Esophagus squamous epithelium (tissue), 5 donors: ENCODE measurements around the gene SNX21. TPM values are rescaled to one million over a fixed set of nuclear protein-coding genes. Genes with fewer than 3 reads are reported as not detected.
A peak's percentile ranks its signal among the peaks of the same experiment; 100 is the strongest.

Experiments used
- DNase-seq: peaks from one replicate; lab custom pipeline; 2025; lab: John Stamatoyannopoulos, UW
- H3K27ac ChIP-seq, 4 donors: fragments of 200-600 bp; sonication (generic); one replicate each; pipeline ENCODE4 v1.5.1; 2016 to 2019; ENCODE audit warnings: mild to moderate bottlenecking in 1 of 4
- H3K27me3 ChIP-seq, 4 donors: fragments of 200-600 bp; sonication (generic); 1 replicate in 3 of 4; 2 replicates in 1 of 4; pipeline versions ENCODE4 v1.5.1 to v1.6.0; 2017 to 2021; ENCODE audit warnings: antibody characterized with exemption in 1 of 4
- H3K36me3 ChIP-seq, 3 donors: fragments of 200-600 bp; sonication (generic); one replicate each; pipeline ENCODE4 v1.5.1; 2016 to 2019
- H3K4me1 ChIP-seq, 3 donors: fragments of 200-600 bp; sonication (generic); one replicate each; pipeline ENCODE4 v1.5.1; 2017 to 2019
- H3K4me3 ChIP-seq, 4 donors: fragments of 200-600 bp; sonication (generic); 1 replicate in 3 of 4; 2 replicates in 1 of 4; pipeline ENCODE4 v1.5.1; 2016 to 2019; ENCODE audit warnings: mild to moderate bottlenecking in 2 of 4, moderate library complexity in 1 of 4
- H3K9me3 ChIP-seq, 3 donors: fragments of 200-600 bp; sonication (generic); one replicate each; pipeline ENCODE4 v1.5.1; 2016 to 2019
- CTCF ChIP-seq, 6 experiments: fragments of 450-650 bp in 4 of 6; fragments of 200-600 bp in 2 of 6; sonication (generic) in 2 of 6; IDR thresholded peaks; one replicate each; pipeline ENCODE4 v1.5.1; 2016 to 2019; ENCODE audit warnings: antibody characterized with exemption in 6 of 6, mild to moderate bottlenecking in 4 of 6, moderate library complexity in 4 of 6
- POLR2A ChIP-seq, 4 donors: fragments of 450-650 bp; IDR thresholded peaks; one replicate each; pipeline ENCODE4 v1.6.1; 2017; ENCODE audit warnings: antibody characterized with exemption in 4 of 4, mild to moderate bottlenecking in 4 of 4, moderate library complexity in 3 of 4
- WGBS, 2 donors: methylation state at CpG; one replicate each; pipeline ENCODE4 v1.1.5; 2018; 5-methylcytosine and 5-hydroxymethylcytosine counted together
- intact Hi-C: fragments of 100-400 bp; cut with DNase I; formaldehyde crosslinking; loops from one replicate; pipeline ENCODE4 v1.15.0; 2022
- total RNA-seq, 4 donors: library from RNA; depleted of rRNA; stranded (reverse); fragments of >200 nt; gene quantifications; one replicate each; pipeline ENCODE4 v1.1.0, GENCODE V29; 2016
- donor health status: DM: yes; HTN: yes; CAD: no.

Gene SNX21
- total RNA-seq, 4 donors from 2014 or later, result 21.2 to 43.2 (median 37.4) TPM

DNA sequence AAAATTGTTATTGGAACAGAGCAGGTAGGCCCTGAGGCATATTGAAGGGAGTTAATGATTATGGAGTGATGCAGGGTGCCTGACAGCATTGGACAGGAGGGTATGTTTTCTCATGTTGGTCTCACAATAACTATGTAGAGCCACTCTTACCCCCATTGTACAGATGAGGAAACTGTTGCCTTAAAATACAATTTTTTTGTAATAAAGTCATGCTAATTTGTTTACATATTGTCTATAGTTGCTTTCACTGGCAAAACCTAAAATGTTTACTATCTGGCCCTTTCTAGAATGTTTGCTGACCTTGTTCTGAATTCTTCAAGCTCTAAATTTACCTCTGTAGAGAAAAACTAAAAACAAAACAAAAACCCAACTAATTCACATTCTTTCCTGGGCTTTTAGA lies 17.9 kb downstream of the SNX21 start:
- peaks cover 0 to 88% (median 0%) of the 10 kb centered on the region in 3 donors for H3K36me3 ChIP-seq
- no peak overlapping the region for H3K27ac ChIP-seq
- intact Hi-C loops, result no loop called here
- TF ChIP-seq POLR2A (IDR thresholded peaks at IDR 0.05) (no peak), CTCF (IDR thresholded peaks at IDR 0.05) (no peak)
- H3K4me1 ChIP-seq, result peaks cover 13 to 25% (median 20%) of the 10 kb centered on the region in 3 donors
- no peaks in the 10 kb centered on the region for H3K27me3 ChIP-seq
- no peaks in the 10 kb centered on the region for H3K9me3 ChIP-seq
- DNase-seq, result no peak
- no peak overlapping the region for H3K4me3 ChIP-seq

DNA sequence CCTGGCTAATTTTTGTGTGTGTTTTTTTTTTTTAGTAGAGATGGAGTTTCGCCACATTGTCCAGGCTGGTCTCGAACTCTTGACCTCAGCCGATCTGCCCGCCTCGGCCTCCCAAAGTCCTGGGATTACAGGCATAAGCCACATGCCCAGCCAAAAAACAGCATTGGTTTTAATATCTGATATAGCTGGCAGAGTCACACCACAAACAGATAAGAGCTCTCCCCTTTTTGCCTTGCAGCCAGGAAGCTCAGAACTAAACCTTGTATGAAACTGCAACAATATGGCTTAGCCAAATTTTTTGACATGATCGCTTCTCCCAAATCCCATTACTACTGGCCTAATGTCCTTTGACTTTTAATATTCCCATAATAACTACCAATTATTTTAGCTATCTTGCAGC lies 18.7 kb downstream of the SNX21 start:
- peaks cover 13 to 30% (median 21%) of the 10 kb centered on the region in 3 donors for H3K4me1 ChIP-seq

DNA sequence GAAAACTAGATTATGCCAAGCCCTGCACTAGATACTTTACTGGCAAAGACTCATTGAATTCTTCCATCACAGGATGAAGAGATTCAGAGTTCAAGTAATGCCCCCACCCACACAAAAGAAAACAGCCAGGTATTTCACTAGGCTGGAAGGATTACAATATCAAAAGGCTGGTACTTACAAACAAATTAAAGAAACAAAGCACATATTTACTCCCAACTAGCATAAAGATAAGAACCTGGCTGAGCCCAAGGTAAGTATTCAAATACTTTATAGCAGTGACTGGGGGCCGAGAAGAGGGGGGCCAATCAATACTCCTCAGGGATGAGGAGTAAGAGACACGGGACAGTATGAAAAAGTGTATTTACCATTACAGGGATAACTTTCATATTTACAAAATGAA lies 19.9 kb downstream of the SNX21 start:
- H3K27ac ChIP-seq, result no peak overlapping the region
- DNase-seq, result no peak
- intact Hi-C loops, result no loop called here
- H3K4me1 ChIP-seq, result peaks cover 23 to 41% (median 28%) of the 10 kb centered on the region in 3 donors
- no peaks in the 10 kb centered on the region for H3K9me3 ChIP-seq
- no peak for TF ChIP-seq CTCF (IDR thresholded peaks at IDR 0.05)
- no peak for TF ChIP-seq POLR2A (IDR thresholded peaks at IDR 0.05)
- H3K4me3 ChIP-seq, result no peak overlapping the region
- 81 to 86% methylated on average over 2 of the region's 2 CpGs for WGBS, 2 donors
- H3K36me3 ChIP-seq, result peaks cover 0 to 68% (median 0%) of the 10 kb centered on the region in 3 donors
- no peaks in the 10 kb centered on the region for H3K27me3 ChIP-seq

More for the DNA sequence above, 18.7 kb downstream of the SNX21 start:
- no peak overlapping the region for H3K27ac ChIP-seq
- TF ChIP-seq POLR2A (IDR thresholded peaks at IDR 0.05), result no peak
- no peak for TF ChIP-seq CTCF (IDR thresholded peaks at IDR 0.05)
- H3K27me3 ChIP-seq, result no peaks in the 10 kb centered on the region
- WGBS, 2 donors, result 88 to 96% methylated on average over 5 to 6 of the region's 6 CpGs
- intact Hi-C loops, result no loop called here
- H3K9me3 ChIP-seq, result no peaks in the 10 kb centered on the region
- no peak overlapping the region for H3K4me3 ChIP-seq
- DNase-seq, result no peak
- peaks cover 0 to 80% (median 0%) of the 10 kb centered on the region in 3 donors for H3K36me3 ChIP-seq

DNA sequence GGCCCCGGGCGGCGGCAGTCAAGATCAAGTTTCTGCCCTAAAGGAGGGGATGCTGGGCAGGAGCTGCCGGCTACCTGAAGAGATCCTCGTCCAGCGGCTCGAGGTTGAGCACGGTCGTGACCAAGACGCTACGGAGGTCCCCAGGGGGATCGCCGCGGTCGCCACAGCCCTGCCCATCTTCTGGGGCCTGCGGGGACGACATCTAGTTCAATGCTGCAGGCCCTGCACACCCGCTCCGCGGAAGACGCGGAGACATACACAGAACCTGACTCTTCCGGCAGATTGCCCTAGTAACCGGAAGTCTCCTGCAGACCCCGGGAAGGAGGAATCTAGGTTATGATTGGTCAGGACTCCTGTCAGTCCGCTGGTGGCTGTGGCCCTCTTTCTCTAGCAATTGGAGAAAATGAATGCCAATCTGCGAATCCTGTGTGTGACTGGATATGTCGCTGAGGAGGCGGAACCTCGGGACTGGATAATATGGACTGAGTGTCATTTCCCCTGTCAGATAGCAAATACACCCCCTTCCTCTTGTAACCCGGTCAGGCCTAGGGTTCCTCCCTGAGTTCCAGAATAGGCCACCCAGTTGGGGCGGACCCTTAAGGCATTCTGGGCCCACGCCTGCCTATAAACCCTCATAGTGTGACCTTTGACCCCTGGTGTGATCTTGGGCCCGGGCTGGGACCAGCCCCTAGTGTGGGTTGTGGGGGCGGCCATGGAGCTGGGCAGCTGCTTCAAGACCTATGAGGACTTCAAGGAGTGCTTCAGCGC lies 23.7 kb downstream of the SNX21 start, which contains the start of the genes ACOT8 and ZSWIM3:
Gene ACOT8 (minus strand): TSS at position 279 of the 768 bp plus-strand sequence. CDS start 77 bp downstream, at position 202.
Gene ZSWIM3 (plus strand): TSS at position 501 of the 768 bp plus-strand sequence. CDS start 212 bp downstream, at position 713.
- H3K4me1 ChIP-seq, result peaks cover 26 to 46% (median 28%) of the 10 kb centered on the region in 3 donors
- no peaks in the 10 kb centered on the region for H3K9me3 ChIP-seq
- intact Hi-C loops, result no loop called here
- H3K4me3 ChIP-seq, result peak within 1 kb of the TSS; percentile 91 to 95 (median 92)
- peaks cover 0 to 30% (median 0%) of the 10 kb centered on the region in 3 donors for H3K36me3 ChIP-seq
- no peak for TF ChIP-seq CTCF (IDR thresholded peaks at IDR 0.05)
- peak in 2 of 4 donors; percentile 32 to 75 for TF ChIP-seq POLR2A (IDR thresholded peaks at IDR 0.05)
- peak within 1 kb of the TSS; percentile 82 to 90 (median 85) for H3K27ac ChIP-seq
- WGBS, 2 donors, result 0% methylated on average over 2 to 5 of the region's 36 CpGs
- peak; percentile 91 for DNase-seq
- H3K27me3 ChIP-seq, result no peaks in the 10 kb centered on the region

DNA sequence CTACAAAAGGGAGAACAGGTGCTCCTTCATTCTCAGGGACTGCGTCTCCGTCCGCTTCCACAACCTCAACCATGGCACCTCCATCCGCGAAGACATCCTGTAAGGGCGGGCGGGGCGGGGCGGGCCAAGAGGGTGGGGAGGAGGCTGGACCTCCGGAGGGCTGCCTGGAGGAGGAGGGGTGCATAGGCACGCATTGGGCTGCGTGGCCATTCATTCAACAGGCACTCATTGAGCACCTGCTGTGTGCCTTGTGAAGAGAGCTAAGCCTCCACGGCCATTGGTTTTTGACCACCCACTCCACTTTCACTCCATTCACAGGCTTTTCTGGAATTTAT lies 24.2 kb downstream of the SNX21 start:
- whole genome bisulfite sequencing, 2 donors, result 17 to 33% methylated on average over 4 to 10 of the region's 13 CpGs
- no peaks in the 10 kb centered on the region for H3K27me3 ChIP-seq
- H3K4me1 ChIP-seq, result peaks cover 26 to 46% (median 28%) of the 10 kb centered on the region in 3 donors
- no peaks in the 10 kb centered on the region for H3K9me3 ChIP-seq
- H3K27ac ChIP-seq, result peak overlapping the region; percentile 77 to 90 (median 85)
- peak overlapping the region; percentile 91 to 95 (median 92) for H3K4me3 ChIP-seq
- no peak for TF ChIP-seq POLR2A (IDR thresholded peaks at IDR 0.05)
- no peak for TF ChIP-seq CTCF (IDR thresholded peaks at IDR 0.05)
- intact Hi-C loops, result no loop called here
- no peak for DNase-seq
- peaks cover 0 to 25% (median 0%) of the 10 kb centered on the region in 3 donors for H3K36me3 ChIP-seq
